NOMO-1 treated with dmso at 0.1 percent for 144 hours (cell line): Measurements from ENCODE around the gene AHDC1.
"Not testable (repeated sequence)": the region's sequence is repeated elsewhere in the genome, so short reads cannot be mapped to it uniquely, and the experiment has no call there.

Source experiments
- DNase-seq: peaks from one replicate; lab custom pipeline; 2025; ENCODE audit not compliant: unreplicated experiment; lab: John Stamatoyannopoulos, UW

The AHDC1 gene

DNA sequence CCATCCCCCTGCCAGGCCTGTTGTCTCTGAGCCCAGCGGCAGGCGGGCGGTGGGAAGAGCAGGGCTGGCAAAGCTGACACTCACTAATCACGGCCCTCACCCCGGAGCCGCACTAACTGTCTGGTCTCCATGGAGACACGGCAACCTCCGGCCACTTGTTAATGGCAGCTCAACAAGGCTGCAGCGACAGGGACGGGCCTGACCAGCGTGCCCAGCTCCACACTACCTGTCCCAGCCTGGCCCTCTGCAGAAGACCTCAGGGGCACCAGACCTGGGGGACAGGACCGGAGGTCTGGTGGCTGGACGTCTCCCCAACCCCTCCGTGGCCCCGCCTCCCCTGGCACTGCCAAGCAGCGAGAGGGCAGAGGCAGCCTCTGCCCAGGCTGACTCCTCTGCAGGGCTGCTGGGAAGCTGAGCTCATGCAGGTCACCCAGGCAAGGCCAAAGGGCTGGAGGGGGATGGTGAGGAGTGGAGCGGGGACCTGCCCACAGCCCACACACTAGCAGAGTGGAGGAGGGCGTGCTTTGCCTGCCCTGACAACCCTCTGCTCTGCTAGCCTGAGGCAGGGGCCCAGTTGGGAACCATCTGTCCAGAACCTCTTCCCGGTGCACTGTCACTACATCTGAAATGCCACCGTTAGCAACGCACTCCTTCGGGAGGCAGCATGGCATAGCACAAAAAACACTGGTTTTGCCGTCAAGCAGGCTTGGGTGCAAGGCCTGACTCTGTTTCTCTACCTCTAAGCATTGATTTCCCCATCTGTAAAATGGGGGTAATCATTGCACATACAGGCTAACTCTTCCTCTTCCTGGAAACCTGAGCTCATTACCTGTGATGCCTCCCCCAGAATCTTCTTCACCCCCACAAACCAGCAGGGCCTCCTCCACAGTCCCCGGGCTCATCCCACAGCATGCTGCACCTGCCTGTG, 84.3 kb downstream of the AHDC1 start:
- DNase-seq: no peak

DNA sequence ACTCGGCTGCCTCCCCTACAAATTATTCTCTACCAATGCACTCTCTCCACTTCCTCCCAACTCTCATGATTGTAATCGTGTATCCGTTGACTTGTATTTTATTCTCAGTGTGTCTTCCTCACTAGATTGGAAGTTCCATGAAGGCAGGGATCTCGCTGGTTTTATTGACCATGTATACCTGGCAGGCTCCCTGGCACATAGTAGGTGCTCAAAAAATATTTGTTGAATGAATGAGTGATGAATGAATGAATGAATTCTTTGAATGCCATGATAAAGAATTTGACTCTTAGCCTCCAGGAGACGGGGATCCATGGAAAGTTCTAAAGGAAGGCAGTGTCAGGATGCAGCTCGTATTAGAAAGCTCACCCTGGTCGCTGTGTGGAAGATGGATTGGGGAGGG, 85.1 kb downstream of the AHDC1 start:
- no peak for DNase-seq

- no peak for DNase-seq
These were observed 85.8 kb downstream of the AHDC1 start for GRCh38 chr1:27517907-27518718.

GRCh38 chr1:27517301-27517700, 86.6 kb downstream of the AHDC1 start:
- DNase-seq: no peak

GRCh38 chr1:27515626-27516025, 88.3 kb downstream of the AHDC1 start:
- DNase-seq: no peak

DNA sequence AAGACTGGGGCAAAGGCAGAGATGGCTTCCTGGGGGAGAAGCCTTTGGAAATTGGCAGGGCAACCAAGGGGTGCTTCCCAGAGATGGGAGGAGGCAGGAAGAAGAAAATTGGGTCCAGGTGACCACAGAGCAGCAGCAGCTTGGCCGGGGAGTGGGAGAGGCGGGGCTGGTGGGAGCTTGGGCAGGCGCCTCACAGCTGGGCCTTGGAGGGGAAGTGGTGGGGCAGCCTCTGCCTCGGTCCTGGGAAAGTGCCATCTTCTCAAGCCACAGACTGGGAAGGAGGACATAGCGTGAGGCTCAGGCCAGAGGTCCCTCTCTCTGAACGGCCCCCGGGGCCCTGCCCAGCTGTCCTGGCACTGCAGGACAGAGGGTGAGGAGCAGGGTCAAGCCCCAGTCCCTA, 90.0 kb downstream of the AHDC1 start:
- no peak for DNase-seq

GRCh38 chr1:27513528-27513927, 90.4 kb downstream of the AHDC1 start:
- no peak for DNase-seq

GRCh38 chr1:27509127-27510080, 94.5 kb downstream of the AHDC1 start:
- no peak for DNase-seq

- no peak for DNase-seq
These were observed 95.8 kb downstream of the AHDC1 start for GRCh38 chr1:27507960-27508665.

DNA sequence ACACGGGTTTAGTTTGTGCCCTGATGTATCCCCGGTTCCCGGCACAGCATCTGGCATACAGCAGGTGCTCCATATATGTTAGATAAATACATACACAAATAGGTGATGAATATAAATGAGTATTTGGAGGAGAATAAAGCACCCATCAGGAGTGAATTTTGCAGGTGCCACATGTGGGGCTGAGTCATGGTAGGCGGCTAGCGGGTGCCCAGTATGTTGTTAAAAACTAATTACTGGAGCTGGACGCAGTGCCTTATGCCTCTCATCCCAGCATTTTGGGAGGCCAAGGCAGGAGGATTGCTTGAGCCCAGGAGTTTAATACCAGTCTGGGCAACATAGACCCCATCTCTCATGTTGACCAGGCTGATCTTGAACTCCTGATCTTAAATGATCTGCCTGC, 97.2 kb downstream of the AHDC1 start:
- no peak for DNase-seq

DNA sequence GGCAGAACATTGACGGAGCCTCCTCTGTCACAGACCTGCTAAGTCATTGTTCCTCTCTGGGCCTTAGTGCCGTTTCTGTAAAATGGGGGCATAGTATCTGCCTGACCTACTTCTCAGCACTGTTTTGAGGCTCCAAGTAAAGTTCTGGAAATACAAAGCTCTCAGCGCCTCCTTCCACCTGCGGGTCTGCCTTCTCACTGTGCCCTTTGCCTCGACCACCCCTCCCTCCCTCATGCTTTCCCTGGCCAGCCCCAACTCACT, 98.6 kb downstream of the AHDC1 start:
- no peak for DNase-seq

- no peak for DNase-seq
These were observed 99.1 kb downstream of the AHDC1 start for GRCh38 chr1:27504588-27505419.

- DNase-seq: no peak
These were observed 99.9 kb downstream of the AHDC1 start for GRCh38 chr1:27503844-27504587.

DNA sequence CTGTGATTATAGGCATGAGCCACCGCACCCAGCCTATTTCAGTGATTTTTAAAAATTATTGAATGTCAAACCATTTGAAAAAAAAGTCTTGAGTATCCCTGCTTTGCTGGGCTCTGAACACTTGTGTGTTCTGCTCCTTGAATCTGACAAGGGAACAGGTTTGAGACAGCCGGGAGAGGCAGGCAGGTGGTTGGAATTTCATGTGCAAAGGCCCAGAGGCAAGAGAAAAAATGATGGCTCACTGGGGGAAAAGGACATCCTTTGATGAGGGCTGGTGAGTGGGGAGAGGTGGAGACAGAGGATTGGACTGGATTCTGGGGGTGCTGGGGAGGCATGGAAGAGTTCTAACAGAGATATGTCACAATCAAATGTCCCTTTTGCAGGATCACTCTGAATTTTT, 100.9 kb downstream of the AHDC1 start:
- DNase-seq: no peak

DNA sequence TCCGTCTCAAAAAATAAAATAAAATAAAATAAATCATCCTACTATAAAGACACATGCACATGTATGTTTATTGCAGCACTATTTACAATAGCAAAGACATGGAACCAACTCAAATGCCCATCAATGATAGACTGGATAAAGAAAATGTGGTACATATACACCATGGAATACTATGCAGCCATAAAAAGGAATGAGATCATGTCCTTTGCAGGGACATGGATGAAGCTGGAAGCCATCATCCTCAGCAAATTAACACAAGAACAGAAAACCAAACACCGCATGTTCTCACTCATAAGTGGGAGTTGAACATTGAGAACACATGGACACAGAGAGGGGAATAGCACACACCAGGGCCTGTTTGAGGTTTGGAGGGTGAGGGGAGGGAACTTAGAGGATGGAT, 102.8 kb downstream of the AHDC1 start:
- DNase-seq: not testable (repeated sequence)

- no peak for DNase-seq
These were observed 104.8 kb downstream of the AHDC1 start for GRCh38 chr1:27499142-27499541.

DNA sequence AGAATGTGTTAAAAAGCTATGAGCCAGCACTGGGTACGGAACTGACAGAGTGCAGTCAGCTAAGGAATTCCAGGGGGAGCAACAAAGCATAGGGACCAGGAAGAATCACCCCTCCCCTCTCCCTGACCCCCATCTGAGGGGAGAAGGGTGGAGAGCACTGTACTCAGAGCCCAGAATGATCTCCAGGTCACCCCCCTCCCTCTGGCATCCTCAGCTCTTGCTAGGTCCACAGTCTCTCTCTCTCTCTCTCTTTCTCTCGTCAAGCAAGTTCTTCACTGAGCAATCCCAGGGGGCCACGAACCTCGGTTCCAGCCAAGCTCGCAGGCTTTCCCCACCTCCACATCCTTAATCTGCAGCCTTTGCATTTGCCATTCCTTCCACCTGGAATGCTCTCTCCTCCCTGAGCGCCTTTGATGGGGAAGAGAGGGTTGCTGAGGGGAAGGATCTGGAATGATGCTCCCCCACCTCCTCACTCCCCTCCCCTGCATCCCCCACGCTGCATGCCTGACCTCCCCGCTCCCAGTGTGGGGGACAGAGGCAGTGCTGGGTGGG, 107.3 kb downstream of the AHDC1 start:
- DNase-seq: no peak

- DNase-seq: no peak
These were observed 111.1 kb downstream of the AHDC1 start for GRCh38 chr1:27492796-27493195.
